ENCODE data around the gene NTM.

The NTM gene

DNA sequence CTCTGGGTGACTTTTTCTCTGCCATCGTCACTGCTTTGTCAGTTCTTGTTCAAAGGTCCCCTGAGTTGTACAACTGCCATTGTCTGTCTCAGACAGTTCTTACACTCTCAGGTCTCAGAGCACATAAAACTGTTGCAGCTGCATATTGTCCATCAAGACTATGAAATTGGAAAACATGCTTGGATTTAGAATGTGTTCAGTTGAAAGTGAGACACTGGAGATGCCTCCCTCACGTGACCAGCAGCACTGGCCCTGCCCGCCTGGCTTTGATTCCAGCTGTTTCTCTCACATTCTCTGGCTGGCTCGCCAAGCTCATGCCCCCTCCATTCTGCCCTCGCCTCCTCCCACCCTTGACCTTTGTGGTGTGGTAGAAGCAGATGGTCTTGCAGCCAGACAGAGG is 244.2 kb downstream of the NTM start:
- DNase-seq: no peak

GRCh38 chr11:131615611-131616010 is 245.2 kb downstream of the NTM start:
- DNase-seq: no peak

DNA sequence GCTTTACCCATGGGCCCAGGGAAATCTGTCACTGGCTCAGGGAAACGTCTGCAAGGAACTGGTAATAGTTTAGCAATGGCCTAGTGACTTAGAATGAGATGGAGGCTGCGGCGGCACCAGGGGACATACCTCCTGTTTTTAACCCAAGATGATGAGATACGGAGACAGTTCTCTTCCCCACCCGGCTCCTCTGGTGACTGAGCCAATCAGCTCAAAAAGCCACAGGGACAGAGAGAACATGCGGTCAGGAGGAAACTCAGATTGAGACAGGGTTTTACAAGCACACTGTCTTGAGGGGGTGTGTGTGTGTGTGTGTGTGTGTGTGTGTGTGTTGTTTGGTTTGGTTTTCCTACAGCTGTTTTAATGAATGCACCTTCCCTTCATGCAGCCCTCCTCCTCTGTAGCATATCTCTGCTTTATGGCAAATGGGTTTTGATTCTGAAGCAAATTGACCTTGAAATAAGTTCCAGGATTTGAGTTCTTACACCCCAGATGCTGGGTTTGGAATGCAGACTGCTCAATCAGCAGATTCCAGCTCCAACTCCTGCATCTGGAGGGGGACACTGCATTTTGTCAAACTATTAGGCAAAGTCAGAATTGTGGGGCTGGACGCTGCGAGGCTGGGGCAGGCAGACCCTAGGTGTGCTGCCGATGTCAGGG is 246.2 kb downstream of the NTM start:
- no peak for DNase-seq

DNA sequence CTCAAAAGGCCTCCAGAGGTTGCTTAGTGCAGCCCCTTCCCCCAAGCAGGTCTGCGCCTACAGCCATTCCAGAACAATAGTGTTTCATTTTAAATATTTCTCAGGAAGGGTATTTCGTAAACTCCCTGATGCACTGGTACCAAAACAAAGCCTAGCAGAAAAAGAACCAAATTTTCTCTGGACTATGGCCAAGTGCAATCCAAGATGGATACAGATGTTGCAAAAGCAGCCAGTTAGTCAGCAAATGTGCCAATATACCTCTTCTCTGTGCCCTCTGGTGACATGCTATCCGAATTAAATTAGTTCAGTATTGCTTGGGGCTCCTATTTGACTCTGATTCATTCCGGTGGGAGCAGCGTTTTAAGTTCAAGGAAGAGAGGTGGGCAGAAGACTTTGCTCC is 247.8 kb downstream of the NTM start:
- DNase-seq: no peak

DNA sequence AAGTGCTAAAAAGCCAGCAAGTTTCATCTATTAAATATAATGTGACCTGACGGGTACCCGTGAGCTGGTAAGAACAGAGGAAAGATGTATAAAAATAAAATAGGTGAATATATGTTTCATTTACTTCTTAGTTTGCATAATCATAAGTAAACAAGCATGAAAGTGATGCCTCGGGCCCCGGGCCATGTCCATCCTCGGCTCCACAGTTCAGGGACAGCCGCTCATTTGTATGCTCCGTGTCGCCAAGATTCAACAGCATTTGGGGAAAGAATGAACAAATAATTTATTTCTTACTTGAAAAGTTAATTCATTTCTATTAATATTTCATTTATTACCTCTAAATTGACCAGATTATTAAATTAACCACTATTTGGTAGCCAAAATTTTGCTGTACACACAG is 251.8 kb downstream of the NTM start:
- DNase-seq: no peak

DNA sequence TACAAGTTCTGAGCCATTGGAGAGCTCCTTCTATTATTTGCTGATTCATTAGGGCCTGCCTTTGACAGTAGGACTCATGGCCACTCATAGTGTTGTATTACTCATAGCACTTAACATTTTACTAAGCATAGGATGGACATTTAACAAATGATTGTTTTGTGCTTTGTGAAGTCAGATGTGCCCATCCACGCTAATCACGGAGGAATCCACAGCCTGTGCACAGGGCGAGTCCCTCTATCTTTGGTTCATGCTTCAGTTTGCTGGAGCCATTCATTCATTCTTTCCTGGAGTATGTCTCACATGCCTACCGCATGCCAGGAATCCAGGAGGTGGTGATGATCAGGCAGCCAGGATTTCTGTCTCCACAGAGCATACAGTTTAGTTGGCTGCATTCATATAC is 254.1 kb downstream of the NTM start:
- DNase-seq: no peak

DNA sequence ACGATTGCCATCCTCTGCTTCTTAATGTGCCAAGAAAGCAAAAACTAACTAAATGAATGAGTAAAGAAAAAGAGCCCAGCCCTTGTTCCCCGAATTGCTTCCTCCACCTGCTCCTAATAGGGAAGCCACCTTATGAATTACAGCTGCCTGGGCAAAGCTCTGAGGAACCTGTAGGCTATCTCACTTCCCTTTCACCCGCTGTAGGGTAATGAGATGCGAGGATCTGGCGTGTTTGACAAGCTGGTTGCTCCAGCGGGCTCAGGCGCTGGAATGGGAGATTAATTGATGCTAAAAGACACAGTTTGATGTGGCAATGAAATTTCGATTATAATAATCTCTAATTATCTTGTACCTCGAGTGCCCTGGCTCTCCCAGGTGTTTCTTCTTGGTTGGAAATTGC is 256.4 kb downstream of the NTM start:
- no peak for DNase-seq

- DNase-seq: no peak
These were observed 258.3 kb downstream of the NTM start for GRCh38 chr11:131628739-131629138.

DNA sequence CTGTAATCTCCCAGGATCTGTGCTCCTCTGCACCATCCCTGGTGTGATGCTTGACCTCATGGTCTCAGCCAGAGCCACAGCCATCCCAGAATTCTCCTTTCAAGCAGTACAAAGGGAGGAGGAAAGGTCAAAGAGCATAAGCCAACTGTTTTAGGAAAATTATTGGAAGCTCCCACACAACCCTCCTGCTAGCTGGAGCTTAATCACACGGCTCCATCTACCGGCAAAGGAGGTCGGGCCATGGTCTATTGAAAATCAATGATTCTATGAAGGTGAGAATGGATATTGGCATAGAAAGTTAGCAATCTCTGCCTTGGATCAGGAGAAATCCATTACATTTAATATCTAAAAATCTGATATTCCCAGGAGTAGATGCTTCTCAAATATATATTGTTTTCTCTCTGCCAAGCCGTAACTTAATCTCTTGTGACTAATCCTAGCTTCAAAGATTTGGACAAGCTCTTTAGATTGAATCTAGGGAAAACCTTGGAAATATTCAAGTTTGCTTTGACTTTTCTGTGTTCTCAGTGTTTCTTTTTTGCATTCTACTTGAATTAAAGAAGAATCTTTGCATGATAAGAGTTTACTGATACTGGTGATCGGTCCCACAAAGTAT is 259.6 kb downstream of the NTM start:
- no peak for DNase-seq

DNA sequence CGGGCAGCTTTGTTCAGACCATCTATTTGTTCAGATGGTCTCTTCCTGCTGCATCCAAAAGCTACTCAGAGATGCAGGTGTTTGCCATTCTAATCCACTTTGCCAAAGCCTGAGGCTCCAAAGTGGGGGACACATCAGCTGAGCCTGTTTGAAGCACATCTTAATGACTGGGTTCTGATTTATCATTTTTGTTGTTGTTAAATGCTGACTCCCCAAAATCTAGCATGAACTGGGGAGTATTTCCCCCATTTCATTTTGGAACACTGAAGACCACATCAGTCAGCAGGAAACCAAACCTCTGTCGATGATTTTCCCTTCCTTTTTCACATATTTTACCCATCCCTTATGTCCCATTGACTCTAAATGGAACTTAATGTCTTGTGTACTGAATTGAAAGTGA is 262.6 kb downstream of the NTM start:
- no peak for DNase-seq

GRCh38 chr11:131633921-131634715 is 263.7 kb downstream of the NTM start:
- DNase-seq: no peak

- DNase-seq: no peak
These were observed 267.2 kb downstream of the NTM start for GRCh38 chr11:131637469-131638175.

- no peak for DNase-seq
These were observed 268.5 kb downstream of the NTM start for GRCh38 chr11:131638889-131639288.

- no peak for DNase-seq
These were observed 269.9 kb downstream of the NTM start for GRCh38 chr11:131640320-131640719.

GRCh38 chr11:131642756-131643531 is 272.5 kb downstream of the NTM start:
- no peak for DNase-seq

- DNase-seq: no peak
These were observed 273.9 kb downstream of the NTM start for GRCh38 chr11:131644204-131644795.

GRCh38 chr11:131645237-131645636 is 274.8 kb downstream of the NTM start:
- DNase-seq: no peak

DNA sequence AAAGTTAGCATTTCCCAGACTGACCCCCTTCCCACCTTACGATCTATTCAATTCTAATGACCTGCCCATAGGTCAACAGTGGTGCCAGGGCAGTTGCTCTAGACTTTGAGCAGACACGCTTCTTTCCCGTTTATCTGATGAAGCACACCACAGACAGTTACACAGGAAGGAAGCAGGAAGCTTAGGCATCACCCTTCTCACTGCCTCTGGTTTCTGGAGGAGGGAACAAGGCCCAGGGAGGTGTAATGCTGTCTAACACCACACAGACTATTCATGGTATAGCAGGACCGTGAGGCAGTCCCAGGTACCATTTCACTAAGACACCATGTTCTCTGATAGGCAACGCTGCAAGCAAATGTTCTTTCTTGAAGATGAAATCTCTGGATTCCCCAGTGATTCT is 279.4 kb downstream of the NTM start:
- DNase-seq: no peak

- DNase-seq: no peak
These were observed 281.8 kb downstream of the NTM start for GRCh38 chr11:131652231-131652630.

- no peak for DNase-seq
These were observed 282.8 kb downstream of the NTM start for GRCh38 chr11:131653260-131653659.

- DNase-seq: no peak
These were observed 284.4 kb downstream of the NTM start for GRCh38 chr11:131654849-131655248.

DNA sequence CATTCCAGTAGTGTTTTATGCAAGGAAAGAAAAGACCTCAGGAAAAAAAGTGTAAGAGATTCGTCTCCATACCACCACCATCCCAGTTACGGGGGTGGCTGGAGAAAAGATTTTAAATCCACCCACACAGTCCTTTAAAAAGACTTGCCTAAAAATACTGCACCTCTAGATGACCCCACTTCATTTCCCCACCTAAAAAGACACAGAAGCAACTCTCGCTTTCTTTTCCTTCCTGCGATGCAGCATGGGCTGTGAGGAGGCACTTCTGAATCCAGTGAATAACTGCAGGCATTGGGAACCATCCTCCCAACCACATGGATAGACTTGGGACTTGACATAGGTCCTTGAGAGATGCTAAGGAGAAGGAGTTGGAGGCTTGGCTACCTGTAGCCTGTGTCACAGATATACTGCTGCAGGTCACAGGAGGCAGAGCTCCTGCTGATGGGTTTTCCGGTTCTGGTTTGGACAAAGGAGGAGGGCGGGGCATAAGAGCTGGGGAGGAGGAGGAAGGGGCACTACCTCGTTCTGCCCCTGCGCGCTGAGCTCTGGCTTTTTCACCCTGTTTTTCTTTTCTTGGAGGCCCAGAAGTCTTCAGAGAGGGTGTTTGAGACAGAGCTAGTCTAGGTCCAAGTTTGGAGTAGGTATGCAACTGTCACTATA is 285.9 kb downstream of the NTM start:
- no peak for DNase-seq
